Measurements from ENCODE around the gene C2CD3.

The C2CD3 gene

GRCh38 chr11:73999581-74000306 lies 171.1 kb downstream of the C2CD3 start:
- no peak for TF ChIP-seq CTCF (IDR thresholded peaks at IDR 0.05; ENCODE audit: low read depth, low read length)
- no peak for DNase-seq
- no peaks in the 10 kb centered on the region for H3K9me3 ChIP-seq (ENCODE audit: severe bottlenecking)
- H3K27ac ChIP-seq: no peak overlapping the region
- H3K36me3 ChIP-seq: peaks cover 11% of the 10 kb centered on the region; the same call in 1 of the 2 replicates
- H3K27me3 ChIP-seq (ENCODE audit: insufficient read depth, low read depth, severe bottlenecking): no peaks in the 10 kb centered on the region
- no peak overlapping the region for H3K4me3 ChIP-seq (ENCODE audit: low read depth, low read length)

- no peak for DNase-seq
- Histone ChIP-seq H3K27me3 (ENCODE audit: insufficient read depth, low read depth, severe bottlenecking) (no peaks in the 10 kb centered on the region), H3K27ac (no peak overlapping the region), H3K36me3 (peaks cover 11% of the 10 kb centered on the region; the same call in 1 of the 2 replicates), H3K9me3 (ENCODE audit: severe bottlenecking) (no peaks in the 10 kb centered on the region), H3K4me3 (ENCODE audit: low read depth, low read length) (no peak overlapping the region)
- no peak for TF ChIP-seq CTCF (IDR thresholded peaks at IDR 0.05; ENCODE audit: low read depth, low read length)
These were observed 171.8 kb downstream of the C2CD3 start for GRCh38 chr11:73998846-73999575.

GRCh38 chr11:73997120-73997770 lies 173.6 kb downstream of the C2CD3 start:
- Histone ChIP-seq H3K9me3 (ENCODE audit: severe bottlenecking) (no peaks in the 10 kb centered on the region), H3K27me3 (ENCODE audit: insufficient read depth, low read depth, severe bottlenecking) (no peaks in the 10 kb centered on the region), H3K36me3 (no peaks in the 10 kb centered on the region; the same call in 1 of the 2 replicates), H3K27ac (no peak overlapping the region), H3K4me3 (ENCODE audit: low read depth, low read length) (no peak overlapping the region)
- no peak for DNase-seq
- no peak for TF ChIP-seq CTCF (IDR thresholded peaks at IDR 0.05; ENCODE audit: low read depth, low read length)

- no peak for TF ChIP-seq CTCF (IDR thresholded peaks at IDR 0.05; ENCODE audit: low read depth, low read length)
- DNase-seq: no peak
- no peaks in the 10 kb centered on the region for H3K9me3 ChIP-seq (ENCODE audit: severe bottlenecking)
- no peak overlapping the region for H3K27ac ChIP-seq
- H3K27me3 ChIP-seq (ENCODE audit: insufficient read depth, low read depth, severe bottlenecking): no peaks in the 10 kb centered on the region
- H3K4me3 ChIP-seq (ENCODE audit: low read depth, low read length): no peak overlapping the region
- no peaks in the 10 kb centered on the region; the same call in 1 of the 2 replicates for H3K36me3 ChIP-seq
These were observed 174.5 kb downstream of the C2CD3 start for GRCh38 chr11:73996161-73996747.

DNA sequence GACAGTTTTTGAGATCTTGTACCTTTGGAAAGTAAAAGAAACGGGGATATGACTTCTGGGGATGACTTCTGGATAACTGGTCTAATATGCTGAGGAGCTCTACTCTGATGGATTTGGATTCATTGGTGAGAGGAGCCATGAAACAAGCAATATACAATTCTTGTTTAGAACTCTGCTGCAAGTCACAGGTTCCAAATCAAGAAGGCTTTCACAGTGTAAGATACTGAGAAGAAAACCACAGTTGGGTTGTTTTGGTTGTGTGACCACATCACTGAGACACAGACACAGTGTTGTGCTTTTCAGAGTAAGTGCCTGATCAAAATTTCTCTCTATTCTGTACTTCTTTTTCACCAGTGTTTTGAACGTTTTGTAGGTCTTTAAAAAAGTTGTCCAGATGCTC lies 175.1 kb downstream of the C2CD3 start:
- TF ChIP-seq CTCF (IDR thresholded peaks at IDR 0.05; ENCODE audit: low read depth, low read length): no peak
- no peaks in the 10 kb centered on the region for H3K27me3 ChIP-seq (ENCODE audit: insufficient read depth, low read depth, severe bottlenecking)
- no peak overlapping the region for H3K4me3 ChIP-seq (ENCODE audit: low read depth, low read length)
- no peaks in the 10 kb centered on the region; the same call in 1 of the 2 replicates for H3K36me3 ChIP-seq
- no peak overlapping the region for H3K27ac ChIP-seq
- DNase-seq: no peak
- no peaks in the 10 kb centered on the region for H3K9me3 ChIP-seq (ENCODE audit: severe bottlenecking)
